ENCODE data around the gene KCNG1. TPM values are rescaled to one million over a fixed set of nuclear protein-coding genes. Genes with fewer than 3 reads are reported as not detected.

Gene KCNG1
- total and polyA plus RNA-seq, 2 of the 8 experiments (the other 6 are each of a cell fraction or from before 2014, with no cell fraction given) = 16.0 to 18.0 TPM

DNA sequence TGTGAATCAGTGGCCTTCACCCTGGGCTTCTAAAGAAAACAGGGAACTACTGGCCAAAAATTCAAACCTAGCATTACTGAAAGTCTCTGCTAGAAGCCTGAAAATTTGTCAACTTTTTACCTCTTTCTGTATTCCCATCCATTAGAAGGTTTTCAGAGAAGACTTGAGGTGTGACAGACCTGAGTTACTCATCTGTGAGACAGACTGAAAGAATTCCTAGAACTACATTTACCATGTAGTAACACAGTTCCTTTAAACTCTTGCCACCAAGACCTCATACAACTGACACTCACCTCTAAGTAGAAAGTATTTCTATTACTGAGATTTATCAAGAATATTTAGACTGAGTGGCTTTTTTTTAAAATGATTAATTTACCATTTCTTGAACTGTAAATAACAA is 69.1 kb downstream of the KCNG1 start (continued):
- TF ChIP-seq SIX5 (IDR thresholded peaks at IDR 0.05; ENCODE audit: low read depth, low read length) = no peak
- no peak for TF ChIP-seq SP1 (IDR thresholded peaks at IDR 0.05; ENCODE audit: low read depth, low read length)
- TF ChIP-seq RNF2 (IDR thresholded peaks at IDR 0.05; ENCODE audit: borderline replicate concordance, low read depth, low read length, missing control alignments, poor library complexity, severe bottlenecking) = no peak
- TF ChIP-seq, protein P1, sequence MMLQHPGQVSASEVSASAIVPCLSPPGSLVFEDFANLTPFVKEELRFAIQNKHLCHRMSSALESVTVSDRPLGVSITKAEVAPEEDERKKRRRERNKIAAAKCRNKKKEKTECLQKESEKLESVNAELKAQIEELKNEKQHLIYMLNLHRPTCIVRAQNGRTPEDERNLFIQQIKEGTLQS (IDR thresholded peaks at IDR 0.05; ENCODE audit: insufficient read depth, low read depth, low read length) = no peak

Other genes starting within 250 kb of the KCNG1 start
- gene BCAS4, start 228.0 kb downstream of the KCNG1 start, total RNA-seq (2021; fragmentation: NEBNext Ultra II Directional; extraction: Animal tissue kit (Norgen Biotek cat#: 25700)) = 21.2 and 21.4 TPM in 2 replicates
- gene BCAS4, start 228.0 kb downstream of the KCNG1 start, polyA plus RNA-seq (2011; rRNA removed) = 22.4 and 23.6 TPM in 2 replicates
- gene ADNP, start 91.7 kb downstream of the KCNG1 start, total RNA-seq (2021; fragmentation: NEBNext Ultra II Directional; extraction: Animal tissue kit (Norgen Biotek cat#: 25700)) = 123 and 129 TPM in 2 replicates
- 21.1 and 31.6 TPM in 2 replicates for gene ADNP, start 91.7 kb downstream of the KCNG1 start, polyA plus RNA-seq (2011; rRNA removed)
- 57.0 and 61.1 TPM in 2 replicates for gene DPM1, start 64.6 kb downstream of the KCNG1 start, total RNA-seq (2021; fragmentation: NEBNext Ultra II Directional; extraction: Animal tissue kit (Norgen Biotek cat#: 25700))
- gene DPM1, start 64.6 kb downstream of the KCNG1 start, polyA plus RNA-seq (2011; rRNA removed) = 21.6 and 42.3 TPM in 2 replicates
- 6.1 and 6.3 TPM in 2 replicates for gene MOCS3, start 64.3 kb downstream of the KCNG1 start, total RNA-seq (2021; fragmentation: NEBNext Ultra II Directional; extraction: Animal tissue kit (Norgen Biotek cat#: 25700))
- gene MOCS3, start 64.3 kb downstream of the KCNG1 start, polyA plus RNA-seq (2011; rRNA removed) = 6.2 and 8.1 TPM in 2 replicates

All from H1 (cell line).